ENCODE results near the gene TMEM144. TPM values are rescaled to one million over a fixed set of nuclear protein-coding genes. Genes with fewer than 3 reads are reported as not detected.
"Not testable (repeated sequence)": the region's sequence is repeated elsewhere in the genome, so short reads cannot be mapped to it uniquely, and the experiment has no call there.

TMEM144 gene
- total RNA-seq, 1 donor from 2014 or later = 7.6 TPM

DNA sequence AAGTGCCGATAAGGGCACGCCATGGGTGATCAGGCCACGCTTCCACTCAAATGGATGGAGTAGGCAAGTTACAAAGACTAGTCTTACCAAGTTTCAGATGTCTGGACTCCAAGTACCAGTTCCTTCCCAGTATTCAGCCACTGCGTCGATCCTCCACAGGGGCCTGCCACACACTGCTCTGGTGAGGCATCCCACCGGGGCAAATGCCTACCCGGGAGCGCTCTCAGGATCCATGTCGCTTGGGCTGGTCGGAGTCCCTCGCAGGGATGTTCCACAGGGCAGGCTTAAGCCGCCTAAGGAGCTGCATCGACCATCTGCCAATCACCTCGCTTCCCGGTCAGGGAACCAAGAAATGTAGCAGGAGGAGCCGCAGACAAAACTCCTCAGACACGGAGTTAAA is 18.1 kb downstream of the TMEM144 start:
- not testable (repeated sequence) for DNase-seq (ENCODE audit: low read depth); H3K36me3 Mint-ChIP-seq (ENCODE audit: low read depth, unreplicated experiment); H3K4me3 Mint-ChIP-seq (ENCODE audit: unreplicated experiment); H2AFZ ChIP-seq (ENCODE audit: low read depth, low read length); H3K36me3 ChIP-seq (ENCODE audit: insufficient read depth, low read length); H3K27ac ChIP-seq (ENCODE audit: low read depth, low read length); H3K4me3 ChIP-seq (ENCODE audit: insufficient read depth, low read depth, low read length); H3K9me3 ChIP-seq (ENCODE audit: insufficient read depth, low read depth, low read length); H3K9me3 Mint-ChIP-seq (ENCODE audit: unreplicated experiment); H3K27me3 Mint-ChIP-seq (ENCODE audit: low read depth, unreplicated experiment); H4K20me1 ChIP-seq (ENCODE audit: insufficient read depth, low read length); FAIRE-seq; H3K4me1 ChIP-seq (ENCODE audit: insufficient read depth, low read length); H3K79me2 ChIP-seq (ENCODE audit: insufficient read depth, low read length); H3K27ac Mint-ChIP-seq (ENCODE audit: unreplicated experiment); H3K4me2 ChIP-seq (ENCODE audit: low read length); H3K9ac ChIP-seq (ENCODE audit: low read length); H3K4me1 Mint-ChIP-seq (ENCODE audit: low read depth, unreplicated experiment); H3K27me3 ChIP-seq (ENCODE audit: insufficient read depth, low read length)

DNA sequence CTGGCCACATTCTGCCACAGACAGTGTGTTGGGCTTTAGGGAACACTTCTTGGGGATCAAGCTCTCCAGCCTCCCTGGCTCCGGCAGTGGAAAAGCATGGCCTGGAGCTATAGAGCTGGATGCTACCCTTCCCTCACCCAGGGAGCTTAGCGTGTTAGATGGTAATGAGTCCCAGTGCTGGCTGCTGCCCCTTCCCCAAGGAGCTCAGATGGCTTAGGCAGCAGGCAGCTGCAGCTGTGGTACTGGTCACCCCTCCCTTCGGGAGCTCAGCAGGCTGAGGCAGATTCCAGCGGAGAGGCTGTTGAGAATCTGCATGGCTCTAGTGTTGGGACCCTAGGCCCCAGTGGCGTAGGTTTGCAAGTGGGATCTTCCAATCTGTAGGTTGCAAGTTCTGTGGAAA is 19.5 kb downstream of the TMEM144 start:
- Histone ChIP-seq H3K27me3 (ENCODE audit: insufficient read depth, low read length) (no peaks in the 10 kb centered on the region), H2AFZ (ENCODE audit: low read depth, low read length) (no peak overlapping the region), H3K9me3 (ENCODE audit: insufficient read depth, low read depth, low read length) (no peaks in the 10 kb centered on the region), H3K9ac (ENCODE audit: low read length) (no peak overlapping the region), H3K36me3 (ENCODE audit: insufficient read depth, low read length) (no peaks in the 10 kb centered on the region), H3K4me3 (ENCODE audit: insufficient read depth, low read depth, low read length) (no peak overlapping the region), H4K20me1 (ENCODE audit: insufficient read depth, low read length) (no peaks in the 10 kb centered on the region), H3K27ac (ENCODE audit: low read depth, low read length) (no peak overlapping the region), H3K79me2 (ENCODE audit: insufficient read depth, low read length) (no peaks in the 10 kb centered on the region), H3K4me2 (ENCODE audit: low read length) (no peak overlapping the region), H3K4me1 (ENCODE audit: insufficient read depth, low read length) (no peaks in the 10 kb centered on the region)
- TF ChIP-seq, protein P1, sequence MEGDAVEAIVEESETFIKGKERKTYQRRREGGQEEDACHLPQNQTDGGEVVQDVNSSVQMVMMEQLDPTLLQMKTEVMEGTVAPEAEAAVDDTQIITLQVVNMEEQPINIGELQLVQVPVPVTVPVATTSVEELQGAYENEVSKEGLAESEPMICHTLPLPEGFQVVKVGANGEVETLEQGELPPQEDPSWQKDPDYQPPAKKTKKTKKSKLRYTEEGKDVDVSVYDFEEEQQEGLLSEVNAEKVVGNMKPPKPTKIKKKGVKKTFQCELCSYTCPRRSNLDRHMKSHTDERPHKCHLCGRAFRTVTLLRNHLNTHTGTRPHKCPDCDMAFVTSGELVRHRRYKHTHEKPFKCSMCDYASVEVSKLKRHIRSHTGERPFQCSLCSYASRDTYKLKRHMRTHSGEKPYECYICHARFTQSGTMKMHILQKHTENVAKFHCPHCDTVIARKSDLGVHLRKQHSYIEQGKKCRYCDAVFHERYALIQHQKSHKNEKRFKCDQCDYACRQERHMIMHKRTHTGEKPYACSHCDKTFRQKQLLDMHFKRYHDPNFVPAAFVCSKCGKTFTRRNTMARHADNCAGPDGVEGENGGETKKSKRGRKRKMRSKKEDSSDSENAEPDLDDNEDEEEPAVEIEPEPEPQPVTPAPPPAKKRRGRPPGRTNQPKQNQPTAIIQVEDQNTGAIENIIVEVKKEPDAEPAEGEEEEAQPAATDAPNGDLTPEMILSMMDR (IDR thresholded peaks at IDR 0.05; ENCODE audit: insufficient read depth, low read depth, low read length) = no peak
- no peak for TF ChIP-seq EZH2 (IDR thresholded peaks at IDR 0.05; ENCODE audit: insufficient read depth, low read length)
- no peak overlapping the region for H3K27ac Mint-ChIP-seq (ENCODE audit: unreplicated experiment)
- DNase-seq (ENCODE audit: low read depth) (no peak), FAIRE-seq (no peak)
- H3K27me3 Mint-ChIP-seq (ENCODE audit: low read depth, unreplicated experiment) = no peaks in the 10 kb centered on the region
- H3K9me3 Mint-ChIP-seq (ENCODE audit: unreplicated experiment) = peaks cover 2% of the 10 kb centered on the region
- H3K36me3 Mint-ChIP-seq (ENCODE audit: low read depth, unreplicated experiment) = peaks cover 2% of the 10 kb centered on the region
- H3K4me1 Mint-ChIP-seq (ENCODE audit: low read depth, unreplicated experiment) = no peaks in the 10 kb centered on the region
- no peak overlapping the region for H3K4me3 Mint-ChIP-seq (ENCODE audit: unreplicated experiment)

DNA sequence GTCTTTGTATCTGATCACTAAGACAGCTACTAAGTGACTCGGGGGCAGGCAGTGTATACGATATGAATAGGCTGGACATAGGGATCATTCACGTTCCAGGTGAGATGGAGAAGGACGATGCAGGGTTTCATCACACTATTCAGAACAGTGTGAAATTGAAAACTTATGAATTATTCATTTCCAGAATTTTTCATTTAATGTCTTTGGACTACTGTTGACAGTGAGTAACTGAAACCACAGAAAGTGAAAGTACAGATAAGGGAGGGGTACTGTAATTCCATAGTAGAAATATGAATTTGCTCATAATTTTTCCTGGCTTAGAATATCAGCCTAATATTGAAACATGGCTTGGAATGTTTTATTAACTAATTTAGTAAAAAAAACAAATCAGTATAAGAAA is 24.4 kb downstream of the TMEM144 start:
- no peaks in the 10 kb centered on the region for H3K36me3 Mint-ChIP-seq (ENCODE audit: low read depth, unreplicated experiment)

More for the DNA sequence above, 24.4 kb downstream of the TMEM144 start:
- no peak overlapping the region for H3K4me3 ChIP-seq (ENCODE audit: insufficient read depth, low read depth, low read length)
- H4K20me1 ChIP-seq (ENCODE audit: insufficient read depth, low read length) = no peaks in the 10 kb centered on the region
- no peaks in the 10 kb centered on the region for H3K4me1 Mint-ChIP-seq (ENCODE audit: low read depth, unreplicated experiment)
- no peaks in the 10 kb centered on the region for H3K79me2 ChIP-seq (ENCODE audit: insufficient read depth, low read length)
- no peaks in the 10 kb centered on the region for H3K27me3 Mint-ChIP-seq (ENCODE audit: low read depth, unreplicated experiment)
- H3K9ac ChIP-seq (ENCODE audit: low read length) = no peak overlapping the region
- no peak overlapping the region for H3K4me3 Mint-ChIP-seq (ENCODE audit: unreplicated experiment)
- no peaks in the 10 kb centered on the region for H3K9me3 ChIP-seq (ENCODE audit: insufficient read depth, low read depth, low read length)
- H3K36me3 ChIP-seq (ENCODE audit: insufficient read depth, low read length) = no peaks in the 10 kb centered on the region
- no peaks in the 10 kb centered on the region for H3K4me1 ChIP-seq (ENCODE audit: insufficient read depth, low read length)
- no peak for FAIRE-seq
- TF ChIP-seq, protein P1 (IDR thresholded peaks at IDR 0.05; ENCODE audit: insufficient read depth, low read depth, low read length) = no peak
- no peak for TF ChIP-seq EZH2 (IDR thresholded peaks at IDR 0.05; ENCODE audit: insufficient read depth, low read length)
- no peak overlapping the region for H3K4me2 ChIP-seq (ENCODE audit: low read length)
- no peak overlapping the region for H3K27ac Mint-ChIP-seq (ENCODE audit: unreplicated experiment)
- H3K27me3 ChIP-seq (ENCODE audit: insufficient read depth, low read length) = no peaks in the 10 kb centered on the region
- no peak for DNase-seq (ENCODE audit: low read depth)
- peaks cover 2% of the 10 kb centered on the region for H3K9me3 Mint-ChIP-seq (ENCODE audit: unreplicated experiment)
- H3K27ac ChIP-seq (ENCODE audit: low read depth, low read length) = no peak overlapping the region
- H2AFZ ChIP-seq (ENCODE audit: low read depth, low read length) = no peak overlapping the region
